Measurements from ENCODE around the gene PPP2R2C. TPM values are rescaled to one million over a fixed set of nuclear protein-coding genes. Genes with fewer than 3 reads are reported as not detected.

PPP2R2C gene
- total and polyA plus RNA-seq, 2 of the 4 experiments (the other 2 are of a cell fraction) = 0.03 TPM; not detected in 1

DNA sequence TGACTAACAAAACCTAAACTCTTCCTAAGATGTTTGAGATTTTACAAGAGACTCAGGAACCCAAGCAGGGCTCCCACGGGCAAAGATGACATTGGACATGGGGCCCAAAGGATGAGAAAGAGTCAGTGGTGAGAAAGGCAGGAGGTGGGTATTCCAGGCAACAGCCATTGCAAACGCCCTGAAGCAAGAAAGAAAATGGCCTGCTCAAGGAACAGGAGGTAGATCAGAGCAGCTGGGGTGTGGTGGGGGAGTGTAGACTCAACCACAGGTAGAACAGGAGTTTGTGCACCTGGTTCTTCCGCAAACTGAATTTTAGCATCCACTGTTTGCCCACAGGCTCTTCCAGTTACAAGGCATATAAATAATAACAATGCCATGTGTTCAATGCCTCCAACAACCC lies 3.3 kb downstream of the PPP2R2C start:
- CTCF ChIA-PET = no interaction called here

More for the DNA sequence above, 3.3 kb downstream of the PPP2R2C start:
- Histone ChIP-seq H2BK5ac (ENCODE audit: low read depth, low read length, poor library complexity, severe bottlenecking) (no peak overlapping the region), H2AK5ac (ENCODE audit: low read depth, low read length) (no peak overlapping the region), H3K9me1 (ENCODE audit: insufficient read depth, low read length) (no peaks in the 10 kb centered on the region), H3K9ac (ENCODE audit: low read depth, low read length) (no peak overlapping the region), H2AK9ac (replicated peaks; ENCODE audit: low read depth, low read length, poor library complexity) (no peak overlapping the region), H3K27me3 (ENCODE audit: control insufficient read depth, insufficient read depth, low read length) (peaks cover 45% of the 10 kb centered on the region), H3K18ac (ENCODE audit: low read depth, low read length) (no peak overlapping the region), H4K91ac (ENCODE audit: insufficient read depth, low read depth, low read length) (no peak overlapping the region), H3K14ac (replicated peaks; ENCODE audit: low read depth, low read length) (no peak overlapping the region), H3K4me3 (ENCODE audit: insufficient read depth, low read depth, low read length) (no peak overlapping the region), H3K27ac (ENCODE audit: insufficient read depth, low read length) (no peak overlapping the region), H4K20me1 (ENCODE audit: insufficient read depth, low read length) (no peaks in the 10 kb centered on the region), H3K4ac (ENCODE audit: low read depth, low read length) (no peak overlapping the region), H3K4me1 (ENCODE audit: control insufficient read depth, insufficient read depth, low read length) (no peaks in the 10 kb centered on the region), H4K8ac (ENCODE audit: low read depth in 2 of 2, low read length in 2 of 2) (no peak overlapping the region), H3K36me3 (ENCODE audit: control insufficient read depth, insufficient read depth, low read length) (no peaks in the 10 kb centered on the region), H2BK120ac (ENCODE audit: low read depth, low read length) (no peak overlapping the region), H3K79me1 (ENCODE audit: low read depth in 1 of 2, low read length in 2 of 2) (no peaks in the 10 kb centered on the region), H2BK15ac (ENCODE audit: low read depth, low read length) (no peak overlapping the region), H3K56ac (ENCODE audit: extremely low read depth, insufficient read depth, low read length) (no peak overlapping the region), H3K9me3 (ENCODE audit: control insufficient read depth, insufficient read depth, low read length) (no peaks in the 10 kb centered on the region), H3K23ac (ENCODE audit: low read depth, low read length) (no peak overlapping the region), H2BK20ac (ENCODE audit: low read depth, low read length) (no peak overlapping the region), H4K5ac (ENCODE audit: low read depth, low read length) (no peak overlapping the region), H3K4me2 (ENCODE audit: low read depth, low read length) (no peak overlapping the region), H2AFZ (replicated peaks; ENCODE audit: low read length, poor library complexity) (no peak overlapping the region)
- DNase-seq (no peak), ATAC-seq (ENCODE audit: low read depth) (no peak)
- 19% methylated on average over 2 of the region's 3 CpGs; no CpG with 5 or more reads in 1 of the 2 experiments for WGBS, 2 experiments (ENCODE audit: extremely low coverage in 2 of 2, insufficient read length in 1 of 2)
- dilution Hi-C loops (cut with HindIII; ENCODE audit: low sequenced_read_pairs, unreplicated experiment) = no loop called here
- TF ChIP-seq MAFK (IDR thresholded peaks at IDR 0.05; ENCODE audit: low read depth, low read length) (no peak), RCOR1 (IDR thresholded peaks at IDR 0.05; ENCODE audit: insufficient replicate concordance, low read length) (no peak), NFE2L2 (IDR thresholded peaks at IDR 0.05; ENCODE audit: low read depth, low read length) (no peak), POLR2A (IDR thresholded peaks at IDR 0.05; ENCODE audit: low read depth, low read length) (no peak), USF2 (IDR thresholded peaks at IDR 0.05; ENCODE audit: low read depth, low read length) (no peak), CTCF (conservative IDR thresholded peaks at IDR 0.05; ENCODE audit: low read depth, low read length) (no peak), MXI1 (IDR thresholded peaks at IDR 0.05; ENCODE audit: borderline replicate concordance, low read depth, low read length) (no peak), ELK1 (IDR thresholded peaks at IDR 0.05; ENCODE audit: borderline replicate concordance, low read depth, low read length) (no peak), FOS (IDR thresholded peaks at IDR 0.05; ENCODE audit: low read depth, low read length) (no peak), SMC3 (IDR thresholded peaks at IDR 0.05; ENCODE audit: low read depth, low read length) (no peak), RAD21 (IDR thresholded peaks at IDR 0.05; ENCODE audit: low read length) (no peak), BHLHE40 (IDR thresholded peaks at IDR 0.05; ENCODE audit: low read depth, low read length) (no peak), CHD1 (IDR thresholded peaks at IDR 0.05; ENCODE audit: low read depth, low read length) (no peak)
- BruUV-seq (replicated peaks) = no TSS peak
- intact Hi-C loops (cut with micrococcal nuclease) = no loop called here
- in situ Hi-C loops (cut with MboI; ENCODE audit: low sequenced_read_pairs) = no loop called here
- POLR2A ChIA-PET (ENCODE audit: unreplicated experiment) = no interaction called here

Measured in IMR-90 (cell line).